Ovary (tissue), 9 donors: ENCODE data around the gene PGD. TPM values are rescaled to one million over a fixed set of nuclear protein-coding genes. Genes with fewer than 3 reads are reported as not detected.

ENCODE experiments used
- DNase-seq, 5 donors: peaks; one replicate each; pipeline ENCODE4 v3.0.0-alpha.2; 2019 to 2020
- H3K27ac ChIP-seq, 2 donors: fragments of 200-600 bp; one replicate each; pipeline versions ENCODE4 v1.5.1 to v1.8.0; 2019 to 2022
- H3K27me3 ChIP-seq: fragments of 200-600 bp; one replicate; pipeline ENCODE4 v1.8.0; 2022
- H3K36me3 ChIP-seq: fragments of 200-600 bp; sonication (generic); one replicate; pipeline ENCODE4 v1.5.1; 2019
- H3K4me1 ChIP-seq: one replicate; pipeline ENCODE4 v1.8.1; 2013; ENCODE audit warnings: mild to moderate bottlenecking, moderate library complexity; ENCODE audit not compliant: insufficient read depth
- H3K4me3 ChIP-seq: fragments of 200-600 bp; sonication (generic); one replicate; pipeline ENCODE4 v1.5.1; 2017
- H3K9me3 ChIP-seq, 2 donors: fragments of 200-600 bp in 1 of 2; sonication (generic) in 1 of 2; one replicate each; pipeline versions ENCODE4 v1.5.1 to v1.8.1; 2013 to 2019; ENCODE audit warnings: mild to moderate bottlenecking in 1 of 2, moderate library complexity in 1 of 2
- EP300 ChIP-seq: sonication (generic); formaldehyde crosslinking; IDR thresholded peaks from one replicate; pipeline ENCODE4 v1.6.1; 2017; ENCODE audit warnings: antibody characterized with exemption
- POLR2A ChIP-seq: fragments of 450-650 bp; IDR thresholded peaks from one replicate; pipeline ENCODE4 v1.6.1; 2017; ENCODE audit warnings: antibody characterized with exemption, mild to moderate bottlenecking, moderate library complexity
- WGBS, 3 donors: extraction: QIAGEN DNeasy Blood & Tissue Kit in 1 of 3; methylation state at CpG; one replicate each; pipeline versions ENCODE4 v1.1.5 to v1.1.7; 2013 to 2017; 5-methylcytosine and 5-hydroxymethylcytosine counted together
- intact Hi-C, 4 donors: fragments of 100-400 bp; cut with DNase I; formaldehyde crosslinking; loops; one replicate each; pipeline versions ENCODE4 v1.11.0 to v1.15.1; 2022 to 2023
- polyA plus RNA-seq, 2 donors: library from polyadenylated mRNA; stranded (reverse); fragments of 200-250 nt in 1 of 2; fragments of 350-450 nt in 1 of 2; fragmentation: Illumina TruSeq in 1 of 2; extraction: RNeasy Lipid Tissue Mini Kit (QIAGEN cat#74804) in 1 of 2; gene quantifications; one replicate each; pipeline ENCODE4 v1.2.3, GENCODE V29; 2013 to 2014
- total RNA-seq, 7 donors: library from RNA; depleted of rRNA in 2 of 7; stranded (reverse); fragments of >200 nt in 2 of 7; fragmentation: NEBNext Ultra II Directional in 3 of 7; extraction: Animal tissue kit (Norgen Biotek cat#: 25700) in 3 of 7; gene quantifications; one replicate each; pipeline versions ENCODE4 v1.1.0 to v1.2.4, GENCODE V29; 2016 to 2023
- TF ChIP-seq, protein P1 (sequence below), 3 donors: fragments of 450-650 bp in 2 of 3; fragments of 200-600 bp in 1 of 3; IDR thresholded peaks; one replicate each; pipeline versions ENCODE4 v1.5.1 to v1.8.0; 2016 to 2022; ENCODE audit warnings: antibody characterized with exemption in 3 of 3, mild to moderate bottlenecking in 1 of 3
- donor health status: DM: no; HTN: no; CAD: no; lungs with moderate emphysema.
- donor health status: DM: no; HTN: no; CAD: no.
- donor health status: Bipolar disorder and iron deficiency.
- donor health status: DM: yes; HTN: yes; CAD: no.
- donor health status: DM: no; HTN: no; CAD: no.
- donor health status: DM: yes; HTN: yes; CAD: no.

The PGD gene
- total and polyA plus RNA-seq, 9 donors: 32.0 to 149 (median 52.8) TPM

DNA sequence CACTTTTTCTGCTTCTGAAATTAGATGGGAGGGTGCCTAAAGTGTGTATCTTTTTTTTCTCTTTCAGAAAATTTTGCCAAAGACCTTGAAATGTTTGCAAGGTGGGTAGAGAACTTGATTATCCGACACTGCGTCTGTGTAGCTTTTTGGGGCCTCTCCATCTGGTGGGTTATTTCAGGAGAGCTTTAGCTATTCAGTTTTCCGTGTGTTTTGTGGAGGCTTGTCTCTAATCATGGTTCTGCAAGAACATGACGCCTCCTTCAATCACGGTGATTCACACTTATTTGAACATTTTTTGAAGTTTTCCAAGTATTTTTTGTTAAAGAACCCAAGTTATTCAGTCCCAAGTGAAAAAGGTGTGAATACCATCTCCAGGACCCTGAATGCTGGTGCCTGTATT lies 35.7 kb downstream of the PGD start:
- 82 to 88% (median 87%) methylated on average over 5 of the region's 5 CpGs for WGBS, 3 donors
- no peak for DNase-seq
- Histone ChIP-seq H3K27me3 (no peaks in the 10 kb centered on the region), H3K9me3 (no peaks in the 10 kb centered on the region), H3K4me1 (no peaks in the 10 kb centered on the region), H3K27ac (no peak overlapping the region), H3K4me3 (no peak overlapping the region), H3K36me3 (no peaks in the 10 kb centered on the region)
- intact Hi-C loops: loop anchor here in 1 of 4 donors (5.0 kb wide), 1 partner anchor 433 kb away; no protein-coding TSS in a partner anchor
- TF ChIP-seq, protein P1, sequence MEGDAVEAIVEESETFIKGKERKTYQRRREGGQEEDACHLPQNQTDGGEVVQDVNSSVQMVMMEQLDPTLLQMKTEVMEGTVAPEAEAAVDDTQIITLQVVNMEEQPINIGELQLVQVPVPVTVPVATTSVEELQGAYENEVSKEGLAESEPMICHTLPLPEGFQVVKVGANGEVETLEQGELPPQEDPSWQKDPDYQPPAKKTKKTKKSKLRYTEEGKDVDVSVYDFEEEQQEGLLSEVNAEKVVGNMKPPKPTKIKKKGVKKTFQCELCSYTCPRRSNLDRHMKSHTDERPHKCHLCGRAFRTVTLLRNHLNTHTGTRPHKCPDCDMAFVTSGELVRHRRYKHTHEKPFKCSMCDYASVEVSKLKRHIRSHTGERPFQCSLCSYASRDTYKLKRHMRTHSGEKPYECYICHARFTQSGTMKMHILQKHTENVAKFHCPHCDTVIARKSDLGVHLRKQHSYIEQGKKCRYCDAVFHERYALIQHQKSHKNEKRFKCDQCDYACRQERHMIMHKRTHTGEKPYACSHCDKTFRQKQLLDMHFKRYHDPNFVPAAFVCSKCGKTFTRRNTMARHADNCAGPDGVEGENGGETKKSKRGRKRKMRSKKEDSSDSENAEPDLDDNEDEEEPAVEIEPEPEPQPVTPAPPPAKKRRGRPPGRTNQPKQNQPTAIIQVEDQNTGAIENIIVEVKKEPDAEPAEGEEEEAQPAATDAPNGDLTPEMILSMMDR (IDR thresholded peaks at IDR 0.05): no peak
- TF ChIP-seq POLR2A: no peak
- no peak for TF ChIP-seq EP300

DNA sequence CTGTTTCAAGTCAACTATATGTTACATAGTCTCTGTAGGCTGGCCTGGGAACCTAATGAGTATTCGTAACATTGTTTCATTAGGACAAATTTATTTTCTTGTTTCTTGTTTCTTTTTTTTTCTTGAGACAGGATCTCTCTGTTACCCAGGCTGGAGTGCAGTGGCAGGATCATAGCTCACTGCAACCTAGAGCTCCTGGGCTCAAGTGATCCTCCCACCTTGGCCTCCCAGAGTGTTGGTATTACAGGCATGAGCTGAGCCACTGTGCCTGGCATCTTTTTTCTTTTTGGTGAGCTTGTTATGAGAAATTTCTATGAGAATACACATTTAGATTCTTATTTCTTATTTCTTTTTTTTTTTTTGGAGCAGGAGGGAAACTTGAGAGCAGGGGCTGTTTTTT lies 38.2 kb downstream of the PGD start:
- intact Hi-C loops: no loop called here
- Histone ChIP-seq H3K9me3 (no peaks in the 10 kb centered on the region), H3K36me3 (no peaks in the 10 kb centered on the region), H3K27me3 (no peaks in the 10 kb centered on the region), H3K27ac (no peak overlapping the region), H3K4me3 (no peak overlapping the region), H3K4me1 (no peaks in the 10 kb centered on the region)
- 87 to 92% (median 88%) methylated on average over 1 of the region's 1 CpG for WGBS, 3 donors
- DNase-seq: no peak
- TF ChIP-seq POLR2A: no peak
- TF ChIP-seq, protein P1 (IDR thresholded peaks at IDR 0.05): no peak
- TF ChIP-seq EP300: no peak

DNA sequence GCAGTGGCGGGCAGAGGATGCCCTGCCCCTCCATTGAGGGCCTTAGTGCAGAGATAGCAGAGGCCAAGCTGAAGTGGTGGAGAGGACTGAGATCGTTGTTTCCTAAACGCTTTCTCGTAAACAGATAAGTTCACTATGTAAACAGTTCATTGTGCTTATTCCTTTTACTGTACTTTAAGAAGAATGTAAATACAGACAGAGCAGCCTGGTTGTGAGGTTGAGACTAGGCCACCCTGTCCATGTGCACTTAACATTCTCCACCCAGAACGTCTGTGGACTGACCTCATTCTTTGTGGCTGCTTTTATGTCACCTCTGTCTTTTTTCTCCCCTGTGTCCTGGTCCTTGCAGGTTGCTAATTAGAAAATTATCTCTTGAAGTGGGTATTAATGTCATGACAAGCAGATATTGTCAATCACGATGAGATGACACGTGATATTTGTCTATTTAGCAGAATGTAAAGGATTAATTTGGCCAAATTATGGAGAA lies 39.9 kb downstream of the PGD start:
- Histone ChIP-seq H3K4me1 (no peaks in the 10 kb centered on the region), H3K36me3 (no peaks in the 10 kb centered on the region), H3K27me3 (no peaks in the 10 kb centered on the region), H3K9me3 (no peaks in the 10 kb centered on the region), H3K4me3 (no peak overlapping the region), H3K27ac (no peak overlapping the region)
- TF ChIP-seq POLR2A: no peak
- TF ChIP-seq EP300: no peak
- TF ChIP-seq, protein P1 (IDR thresholded peaks at IDR 0.05): no peak
- WGBS, 3 donors: 20 to 54% (median 35%) methylated on average over 7 of the region's 7 CpGs
- DNase-seq: no peak
- intact Hi-C loops: no loop called here

DNA sequence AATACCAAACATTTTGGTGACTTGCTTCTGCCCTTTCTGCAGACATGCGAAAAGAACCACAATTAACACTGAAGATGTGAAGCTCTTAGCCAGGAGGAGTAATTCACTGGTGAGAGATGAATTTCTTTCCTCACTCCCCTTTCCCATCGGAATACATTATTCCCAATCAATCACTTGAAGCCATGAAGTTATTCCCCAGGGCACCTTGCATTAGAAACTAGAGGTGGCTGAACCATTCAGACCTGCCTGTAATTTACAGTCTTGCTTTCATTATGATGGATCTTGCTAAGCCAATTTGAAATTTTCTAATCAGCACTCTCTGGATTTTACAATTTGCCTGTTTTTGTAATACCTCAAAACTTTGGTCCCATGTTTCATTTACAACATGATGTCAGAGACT lies 41.4 kb downstream of the PGD start:
- TF ChIP-seq POLR2A (no peak), EP300 (no peak)
- TF ChIP-seq, protein P1 (IDR thresholded peaks at IDR 0.05): no peak
- Histone ChIP-seq H3K36me3 (no peaks in the 10 kb centered on the region), H3K27ac (no peak overlapping the region), H3K27me3 (no peaks in the 10 kb centered on the region), H3K4me3 (no peak overlapping the region), H3K9me3 (no peaks in the 10 kb centered on the region), H3K4me1 (no peaks in the 10 kb centered on the region)
- no peak for DNase-seq
- intact Hi-C loops: no loop called here
- 81 to 90% (median 87%) methylated on average over 2 of the region's 2 CpGs for WGBS, 3 donors
